Measurements from ENCODE around the gene MID2.

MID2 gene

DNA sequence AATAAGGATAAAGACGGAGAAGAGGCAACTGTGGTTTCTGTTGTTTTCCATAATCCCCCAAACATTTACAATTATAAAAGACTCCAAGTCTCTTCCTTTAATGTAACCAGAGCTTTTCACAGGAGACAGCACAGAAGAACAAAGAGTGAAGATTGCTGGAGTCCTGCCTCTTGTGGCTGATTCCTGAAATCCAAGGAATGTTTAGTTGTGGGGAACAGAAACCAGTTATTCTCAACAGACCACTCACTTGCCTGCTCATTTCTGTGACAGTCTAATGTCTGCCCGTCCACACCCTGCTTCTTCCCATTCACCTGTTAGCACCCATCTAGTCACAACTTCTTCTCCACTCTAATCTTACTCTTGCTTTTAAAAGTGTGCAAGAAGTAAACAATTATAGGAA lies 144.4 kb downstream of the MID2 start:
- no peak for FAIRE-seq

DNA sequence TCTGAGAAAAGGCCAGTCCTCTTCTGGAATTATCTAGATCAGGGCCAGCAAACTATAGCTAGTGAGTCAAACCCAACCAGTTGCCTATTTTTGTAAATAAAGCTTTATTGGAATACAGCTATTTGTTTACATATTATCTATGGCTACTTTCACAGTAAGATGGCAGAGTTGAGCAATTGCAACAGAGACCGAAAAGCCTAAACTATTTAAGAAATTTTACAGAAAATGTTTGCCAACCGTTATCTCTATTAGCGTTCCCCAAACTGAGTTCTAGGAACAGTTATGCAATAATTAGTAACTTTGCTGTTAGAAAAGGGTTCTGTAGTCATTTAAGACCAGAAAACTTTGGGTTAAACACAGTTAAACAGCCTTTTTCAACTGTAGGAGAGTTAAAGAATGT lies 146.0 kb downstream of the MID2 start:
- no peak for FAIRE-seq
